G401.6 (cell line): ENCODE results near the gene SHISA2.

Source experiments
- FAIRE-seq: peaks from 2 replicates; lab custom pipeline; 2012; peaks lifted over from hg19 to GRCh38; lab: Jason Lieb, UNC

The SHISA2 gene

GRCh38 chr13:26017932-26018665, 33.7 kb downstream of the SHISA2 start:
- FAIRE-seq: no peak

GRCh38 chr13:26017196-26017921, 34.5 kb downstream of the SHISA2 start:
- no peak for FAIRE-seq

DNA sequence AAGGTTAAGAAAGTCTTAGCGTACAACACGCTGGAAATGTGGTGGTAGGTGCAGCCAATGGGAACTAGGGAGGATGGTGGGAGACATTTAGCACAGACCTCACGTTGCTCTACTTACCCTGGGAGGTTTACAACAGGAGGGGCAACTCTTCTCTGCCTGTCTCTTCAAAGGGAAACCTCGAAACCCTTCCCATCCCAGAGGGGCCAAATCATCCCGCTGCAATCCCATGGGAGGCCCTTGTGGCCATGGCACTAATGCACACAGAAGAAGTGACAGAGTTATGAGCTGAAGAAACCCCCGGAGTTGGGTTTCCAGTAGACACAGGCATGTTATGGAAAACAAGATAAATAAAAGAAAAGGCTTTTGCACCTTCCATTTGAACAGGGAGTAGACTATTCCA, 35.6 kb downstream of the SHISA2 start:
- no peak for FAIRE-seq

GRCh38 chr13:26015271-26016125, 36.3 kb downstream of the SHISA2 start:
- no peak for FAIRE-seq

DNA sequence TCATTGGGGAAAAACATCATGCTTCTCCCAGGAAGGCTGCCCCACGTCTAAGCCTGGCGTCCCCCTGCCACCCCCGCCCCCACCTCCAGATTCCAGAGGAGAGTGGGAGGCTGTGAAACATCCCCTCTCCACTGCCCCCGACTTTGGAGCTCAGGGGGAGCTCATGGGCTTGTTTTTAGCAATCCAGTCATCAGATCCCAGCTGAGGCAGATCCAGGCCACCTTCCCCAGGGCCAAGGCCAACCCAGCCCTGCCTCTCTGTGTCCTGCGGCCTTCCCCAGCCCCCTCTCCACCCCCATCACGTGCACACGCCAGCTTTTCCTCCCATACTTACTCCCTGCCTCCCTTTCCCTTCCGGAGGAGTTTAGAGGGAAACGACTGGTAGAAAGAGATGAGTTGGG, 38.8 kb downstream of the SHISA2 start:
- FAIRE-seq: no peak

DNA sequence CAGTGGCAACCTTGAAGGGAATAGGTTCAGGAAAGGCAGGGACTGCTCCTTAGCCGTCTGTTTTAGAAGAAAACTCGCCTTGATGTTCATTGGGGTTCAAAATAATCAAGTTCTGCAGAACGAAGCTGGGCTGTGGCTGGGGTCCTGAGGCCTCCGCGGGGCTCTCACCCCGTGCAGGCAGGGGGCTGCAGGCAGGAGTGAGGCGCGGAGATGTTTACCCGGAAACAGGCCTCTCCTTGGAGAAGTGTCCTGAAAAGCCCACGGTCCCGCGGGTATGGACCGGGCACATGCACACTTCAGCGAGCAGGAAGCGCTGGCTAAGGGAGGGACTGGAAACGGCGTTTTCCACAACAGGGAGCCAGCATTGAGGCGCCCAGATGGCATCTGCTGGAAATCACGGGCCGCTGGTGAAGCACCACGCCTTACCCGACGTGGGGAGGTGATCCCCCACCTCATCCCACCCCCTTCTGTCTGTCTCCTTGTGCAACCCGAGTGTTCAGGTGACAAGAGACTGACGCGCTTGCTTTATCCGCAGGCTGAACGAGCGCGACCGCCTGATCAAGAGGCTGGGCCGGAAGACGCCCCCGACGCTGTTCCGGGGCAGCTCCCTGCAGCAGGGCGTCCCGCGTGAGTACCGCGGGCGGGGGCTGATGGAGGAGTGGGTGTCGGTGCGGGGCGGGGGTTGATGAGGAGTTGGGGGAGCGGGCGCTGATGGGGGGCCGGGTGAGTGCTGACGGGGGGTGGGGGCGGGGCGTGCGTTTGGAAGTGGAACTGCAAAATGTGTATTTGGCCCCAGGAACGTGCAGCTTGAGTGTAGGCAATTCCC, 39.6 kb downstream of the SHISA2 start:
- no peak for FAIRE-seq

- FAIRE-seq: no peak
These were observed 40.6 kb downstream of the SHISA2 start for GRCh38 chr13:26011208-26011573.

GRCh38 chr13:26010487-26011207, 41.2 kb downstream of the SHISA2 start:
- FAIRE-seq: no peak

DNA sequence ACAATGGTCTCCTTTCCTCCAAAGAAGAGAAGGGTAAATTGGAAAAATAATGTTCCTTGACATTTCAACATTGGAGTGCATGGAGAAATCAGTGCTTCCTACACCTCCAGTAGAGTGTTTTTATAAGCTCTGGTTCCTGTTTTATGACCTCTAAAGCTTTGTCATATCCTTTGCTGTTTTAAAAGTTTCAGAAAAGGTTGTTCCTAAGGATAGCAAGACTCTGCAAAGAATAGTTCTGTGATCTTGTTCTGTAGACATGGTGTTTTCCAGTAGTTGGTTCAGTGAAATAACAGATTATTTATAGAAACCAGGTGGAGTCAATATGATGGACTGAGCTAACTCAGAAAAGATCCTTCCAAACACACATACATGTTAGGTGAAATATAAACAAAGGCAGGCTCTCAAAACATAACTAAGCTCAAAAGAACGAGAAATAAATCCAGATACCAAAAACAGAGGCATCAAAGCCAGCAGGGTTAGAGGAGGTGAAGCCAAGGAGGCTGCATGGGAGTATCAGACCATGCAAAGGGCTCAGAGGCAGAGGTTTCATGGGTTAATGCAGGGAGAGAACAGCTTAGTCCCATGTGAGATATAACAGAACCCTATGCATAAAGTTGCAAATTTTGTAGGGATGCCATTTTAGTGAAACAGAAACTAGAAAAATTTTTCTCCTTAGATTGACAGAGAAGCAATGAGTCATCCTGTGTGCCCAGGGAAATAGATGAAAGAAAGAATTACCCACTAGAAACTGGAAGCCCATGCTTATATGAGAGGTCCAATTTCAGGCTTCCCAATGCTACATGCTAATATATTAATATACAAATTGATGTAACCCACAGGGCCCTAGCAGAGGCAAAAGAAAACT, 44.3 kb downstream of the SHISA2 start:
- FAIRE-seq: no peak
